DOHH2 (cell line): Measurements from ENCODE around the gene CADPS2.

ENCODE experiments used
- H3F3A ChIP-seq: fragments of 200-600 bp; sonication (generic), shearing (Covaris generic); 2 replicates; pipeline ENCODE4 v1.6.0; 2016; ENCODE audit warnings: antibody characterized with exemption, mild to moderate bottlenecking; ENCODE audit not compliant: control insufficient read depth, insufficient read depth
- H3K27ac ChIP-seq: fragments of 200-600 bp; sonication (generic); 2 replicates; pipeline ENCODE4 v1.5.1; 2014; ENCODE audit warnings: low read depth, mild to moderate bottlenecking, low read length, moderate library complexity
- H3K27me3 ChIP-seq: fragments of 200-600 bp; sonication (generic); 2 replicates; pipeline ENCODE4 v1.6.1; 2014; ENCODE audit warnings: mild to moderate bottlenecking, low read length, mixed read lengths; ENCODE audit not compliant: control insufficient read depth
- H3K36me3 ChIP-seq: fragments of 200-600 bp; sonication (generic); 2 replicates; pipeline ENCODE4 v1.6.1; 2014; ENCODE audit warnings: mild to moderate bottlenecking, low read length, moderate library complexity, mixed read lengths; ENCODE audit not compliant: control insufficient read depth
- H3K4me1 ChIP-seq: fragments of 200-600 bp; sonication (generic); 2 replicates; pipeline ENCODE4 v1.6.1; 2014; ENCODE audit warnings: mild to moderate bottlenecking, low read length, mixed read lengths; ENCODE audit not compliant: control insufficient read depth
- H3K4me2 ChIP-seq: fragments of 200-600 bp; sonication (generic); 2 replicates; pipeline ENCODE4 v1.6.0; 2014; ENCODE audit warnings: mild to moderate bottlenecking, low read length, moderate library complexity
- H3K4me3 ChIP-seq: fragments of 200-600 bp; sonication (generic); 2 replicates; pipeline ENCODE4 v1.5.1; 2014; ENCODE audit warnings: mild to moderate bottlenecking, low read length, mixed read lengths
- H3K79me2 ChIP-seq: fragments of 200-600 bp; sonication (generic); 2 replicates; pipeline ENCODE4 v1.6.1; 2014; ENCODE audit warnings: mild to moderate bottlenecking, low read length, mixed read lengths; ENCODE audit not compliant: control insufficient read depth
- H3K9me2 ChIP-seq: fragments of 200-600 bp; sonication (generic); replicated peaks from 2 replicates; pipeline ENCODE4 v1.6.1; 2014; ENCODE audit warnings: mild to moderate bottlenecking, low read length, mixed read lengths; ENCODE audit not compliant: control insufficient read depth
- H3K9me3 ChIP-seq: fragments of 200-600 bp; sonication (generic); 2 replicates; pipeline ENCODE4 v1.6.1; 2014; ENCODE audit warnings: antibody characterized with exemption, low read length, mixed read lengths; ENCODE audit not compliant: control insufficient read depth, insufficient read depth
- H4K20me1 ChIP-seq: fragments of 200-600 bp; sonication (generic); 2 replicates; pipeline ENCODE4 v1.6.0; 2014; ENCODE audit warnings: low read depth, mild to moderate bottlenecking, antibody characterized with exemption, low read length, moderate library complexity; ENCODE audit not compliant: control insufficient read depth, insufficient read depth
- EZH2phosphoT487 ChIP-seq: fragments of 200-600 bp; sonication (generic); IDR thresholded peaks from 2 replicates; pipeline ENCODE4 v1.6.1; 2017; ENCODE audit warnings: borderline replicate concordance, mild to moderate bottlenecking, antibody characterized with exemption, low read length, moderate library complexity, mixed read lengths
- TF ChIP-seq, protein P1 (sequence below): fragments of 200-600 bp; sonication (generic); IDR thresholded peaks from one replicate; pipeline ENCODE4 v1.5.1; 2014; ENCODE audit warnings: antibody characterized with exemption, mild to moderate bottlenecking, low read depth, low read length; ENCODE audit not compliant: poor library complexity, severe bottlenecking

Gene CADPS2

DNA sequence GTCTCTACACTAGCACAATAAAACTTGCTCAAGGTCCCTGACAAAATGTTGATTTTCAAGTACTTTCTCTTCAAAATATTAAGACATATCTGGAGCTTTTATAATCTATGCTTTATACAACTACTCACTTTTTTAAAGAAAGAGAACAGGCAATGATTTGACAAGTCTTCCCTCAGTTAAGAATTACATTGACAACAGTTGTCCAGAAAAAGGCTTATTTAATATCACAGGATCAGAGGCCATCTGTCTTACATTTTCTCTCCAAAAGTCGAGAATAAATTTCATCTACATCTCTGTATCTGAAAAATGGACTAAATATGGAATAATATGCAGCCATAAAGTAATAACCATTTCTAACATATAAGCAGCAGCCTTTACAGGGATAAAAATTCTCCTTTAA is 175.3 kb downstream of the CADPS2 start:
- Histone ChIP-seq H3F3A (no peaks in the 10 kb centered on the region), H3K27ac (no peak overlapping the region), H4K20me1 (no peaks in the 10 kb centered on the region), H3K79me2 (no peaks in the 10 kb centered on the region), H3K4me1 (no peaks in the 10 kb centered on the region), H3K4me2 (no peak overlapping the region), H3K27me3 (no peaks in the 10 kb centered on the region), H3K9me2 (no peaks in the 10 kb centered on the region), H3K36me3 (no peaks in the 10 kb centered on the region), H3K4me3 (no peak overlapping the region), H3K9me3 (no peaks in the 10 kb centered on the region)
- TF ChIP-seq, protein P1, sequence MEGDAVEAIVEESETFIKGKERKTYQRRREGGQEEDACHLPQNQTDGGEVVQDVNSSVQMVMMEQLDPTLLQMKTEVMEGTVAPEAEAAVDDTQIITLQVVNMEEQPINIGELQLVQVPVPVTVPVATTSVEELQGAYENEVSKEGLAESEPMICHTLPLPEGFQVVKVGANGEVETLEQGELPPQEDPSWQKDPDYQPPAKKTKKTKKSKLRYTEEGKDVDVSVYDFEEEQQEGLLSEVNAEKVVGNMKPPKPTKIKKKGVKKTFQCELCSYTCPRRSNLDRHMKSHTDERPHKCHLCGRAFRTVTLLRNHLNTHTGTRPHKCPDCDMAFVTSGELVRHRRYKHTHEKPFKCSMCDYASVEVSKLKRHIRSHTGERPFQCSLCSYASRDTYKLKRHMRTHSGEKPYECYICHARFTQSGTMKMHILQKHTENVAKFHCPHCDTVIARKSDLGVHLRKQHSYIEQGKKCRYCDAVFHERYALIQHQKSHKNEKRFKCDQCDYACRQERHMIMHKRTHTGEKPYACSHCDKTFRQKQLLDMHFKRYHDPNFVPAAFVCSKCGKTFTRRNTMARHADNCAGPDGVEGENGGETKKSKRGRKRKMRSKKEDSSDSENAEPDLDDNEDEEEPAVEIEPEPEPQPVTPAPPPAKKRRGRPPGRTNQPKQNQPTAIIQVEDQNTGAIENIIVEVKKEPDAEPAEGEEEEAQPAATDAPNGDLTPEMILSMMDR, result no peak
- TF ChIP-seq EZH2phosphoT487, result no peak

DNA sequence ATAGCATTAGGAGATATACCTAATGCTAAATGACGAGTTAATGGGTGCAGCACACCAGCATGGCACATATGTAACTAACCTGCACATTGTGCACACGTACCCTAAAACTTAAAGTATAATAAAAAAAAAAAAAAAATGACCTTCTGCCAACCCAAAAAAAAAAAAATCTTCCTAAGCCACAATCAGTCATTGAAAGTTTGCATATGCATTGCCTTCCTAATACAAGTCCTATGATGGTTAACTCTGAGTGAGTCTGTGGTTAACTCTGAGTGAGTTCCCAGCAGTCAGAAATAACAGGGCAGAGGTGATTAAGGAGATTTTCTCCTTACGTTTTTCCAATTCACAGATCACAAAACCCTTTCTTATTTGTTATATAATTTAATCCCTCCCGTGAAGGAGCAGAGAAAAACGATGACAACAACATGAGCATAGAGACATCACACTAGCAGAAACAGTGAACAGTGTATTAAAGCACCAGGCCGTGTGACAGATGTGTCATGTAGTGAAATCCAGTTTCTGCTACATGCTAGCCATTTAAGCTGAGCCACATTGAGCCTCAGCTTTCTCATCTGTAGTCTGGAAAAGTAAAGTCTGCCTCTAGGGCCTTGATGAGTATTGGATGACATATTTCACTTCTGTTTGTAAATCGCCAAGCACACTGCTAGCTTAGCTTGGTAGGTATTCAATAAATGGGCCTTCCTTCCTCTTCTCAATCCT is 176.2 kb downstream of the CADPS2 start:
- H3K4me1 ChIP-seq, result no peaks in the 10 kb centered on the region
- H3K79me2 ChIP-seq, result no peaks in the 10 kb centered on the region
- no peaks in the 10 kb centered on the region for H3K9me3 ChIP-seq
- H3K36me3 ChIP-seq, result no peaks in the 10 kb centered on the region
- no peaks in the 10 kb centered on the region for H4K20me1 ChIP-seq
- no peak overlapping the region for H3K4me3 ChIP-seq
- no peaks in the 10 kb centered on the region for H3K27me3 ChIP-seq
- TF ChIP-seq, protein P1, result no peak
- TF ChIP-seq EZH2phosphoT487, result no peak
- no peak overlapping the region for H3K4me2 ChIP-seq
- H3F3A ChIP-seq, result no peaks in the 10 kb centered on the region
- no peaks in the 10 kb centered on the region for H3K9me2 ChIP-seq
- no peak overlapping the region for H3K27ac ChIP-seq

DNA sequence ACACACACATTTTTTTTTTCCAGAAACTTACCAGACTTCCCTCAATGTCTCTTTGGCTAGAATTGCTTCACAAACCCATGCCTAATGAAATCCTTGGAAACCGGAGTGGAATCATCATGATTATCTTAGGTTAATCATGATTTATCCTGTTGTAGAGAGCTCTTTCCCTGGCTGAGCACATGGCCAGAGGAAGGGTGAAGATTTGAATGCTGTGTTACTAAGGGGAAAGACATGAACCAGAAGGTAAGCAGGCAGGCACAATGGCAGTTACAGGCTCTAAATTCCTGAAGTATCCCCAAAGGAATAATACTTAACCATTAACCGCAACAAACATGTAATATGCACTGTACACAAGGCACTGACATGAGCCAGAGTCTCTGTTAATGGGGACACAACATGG is 179.4 kb downstream of the CADPS2 start:
- Histone ChIP-seq H3K9me2 (no peaks in the 10 kb centered on the region), H3K9me3 (no peaks in the 10 kb centered on the region), H4K20me1 (no peaks in the 10 kb centered on the region), H3K4me2 (no peak overlapping the region), H3F3A (no peaks in the 10 kb centered on the region), H3K27me3 (no peaks in the 10 kb centered on the region), H3K36me3 (no peaks in the 10 kb centered on the region), H3K4me3 (no peak overlapping the region), H3K79me2 (no peaks in the 10 kb centered on the region), H3K27ac (no peak overlapping the region), H3K4me1 (no peaks in the 10 kb centered on the region)
- TF ChIP-seq, protein P1, result no peak
- no peak for TF ChIP-seq EZH2phosphoT487
